ENCODE data around the gene INPP5D.

GRCh38 chr2:233063976-233064411 is 3.9 kb downstream of the INPP5D start:
- TF ChIP-seq CTCF (IDR thresholded peaks at IDR 0.05) (no peak), EZH2 (IDR thresholded peaks at IDR 0.05; ENCODE audit: borderline replicate concordance, insufficient read depth, low read depth, low read length, poor library complexity, severe bottlenecking) (no peak)
